ENCODE results near the gene RHEBL1.

Gene RHEBL1, protein sequence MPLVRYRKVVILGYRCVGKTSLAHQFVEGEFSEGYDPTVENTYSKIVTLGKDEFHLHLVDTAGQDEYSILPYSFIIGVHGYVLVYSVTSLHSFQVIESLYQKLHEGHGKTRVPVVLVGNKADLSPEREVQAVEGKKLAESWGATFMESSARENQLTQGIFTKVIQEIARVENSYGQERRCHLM

DNA sequence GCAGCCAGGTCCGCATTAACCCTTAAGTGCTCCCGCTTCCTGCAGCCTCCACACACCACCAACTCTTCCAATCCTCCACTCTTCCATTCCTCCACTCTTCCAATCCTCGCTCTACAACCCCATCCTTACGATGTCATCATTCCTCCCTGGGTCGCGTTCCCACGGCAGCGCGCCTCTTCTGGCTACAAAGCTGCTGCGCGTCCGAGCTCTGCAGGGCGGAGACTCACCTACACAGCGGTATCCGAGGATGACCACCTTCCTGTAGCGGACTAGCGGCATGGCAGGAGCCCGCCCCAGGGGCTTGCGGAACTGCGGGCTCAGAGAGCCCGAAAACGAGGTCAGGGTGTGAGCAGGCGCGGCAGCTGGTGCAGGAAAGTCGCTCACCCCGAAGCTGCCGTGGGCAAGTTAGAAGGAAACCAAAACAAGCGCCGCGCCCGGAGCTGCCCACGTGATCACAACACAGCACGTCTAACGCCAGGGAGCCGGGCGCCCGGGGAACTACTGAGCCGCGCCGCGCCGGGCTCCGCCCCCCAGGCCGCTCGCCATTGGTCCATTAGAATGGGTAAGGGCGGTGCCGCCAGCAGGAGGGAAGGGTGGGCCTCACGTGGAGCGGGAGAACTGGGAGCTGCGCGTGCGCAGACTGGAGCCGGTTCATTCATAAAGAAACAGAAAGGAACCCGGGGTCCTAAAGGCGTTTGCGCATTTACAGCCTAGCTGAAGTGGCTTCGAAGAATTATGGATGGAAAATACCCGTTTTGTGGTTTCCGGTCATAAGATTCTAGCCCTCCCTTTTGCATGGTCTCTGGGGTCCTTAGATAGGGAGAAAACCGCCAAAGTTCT, at the start of gene RHEBL1:
Gene RHEBL1 (minus strand): TSS at position 473 of the 840 bp plus-strand sequence. CDS start 194 bp downstream, at position 279.
- peak; percentile 98 to 99 for DNase-seq

DNA sequence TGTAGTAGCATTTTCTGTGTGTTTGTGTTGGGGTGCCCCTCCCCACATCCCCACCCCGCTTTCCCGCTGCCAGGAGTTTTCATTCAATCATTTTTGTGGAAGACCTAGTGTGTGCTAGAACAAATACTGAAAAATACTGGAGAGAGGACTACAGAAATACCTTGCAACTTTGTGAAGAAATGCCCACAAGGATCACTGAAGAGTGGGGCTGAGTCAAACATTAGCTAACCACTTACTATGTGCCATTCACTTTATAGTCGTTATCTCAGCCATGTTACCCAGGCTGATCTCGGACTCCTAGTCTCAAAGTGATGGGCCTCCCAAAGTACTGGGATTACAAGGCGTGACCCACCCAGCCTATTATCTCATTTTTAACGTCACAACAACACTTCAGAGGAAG, 41.4 kb upstream of the RHEBL1 start:
- no peak for DNase-seq

DNA sequence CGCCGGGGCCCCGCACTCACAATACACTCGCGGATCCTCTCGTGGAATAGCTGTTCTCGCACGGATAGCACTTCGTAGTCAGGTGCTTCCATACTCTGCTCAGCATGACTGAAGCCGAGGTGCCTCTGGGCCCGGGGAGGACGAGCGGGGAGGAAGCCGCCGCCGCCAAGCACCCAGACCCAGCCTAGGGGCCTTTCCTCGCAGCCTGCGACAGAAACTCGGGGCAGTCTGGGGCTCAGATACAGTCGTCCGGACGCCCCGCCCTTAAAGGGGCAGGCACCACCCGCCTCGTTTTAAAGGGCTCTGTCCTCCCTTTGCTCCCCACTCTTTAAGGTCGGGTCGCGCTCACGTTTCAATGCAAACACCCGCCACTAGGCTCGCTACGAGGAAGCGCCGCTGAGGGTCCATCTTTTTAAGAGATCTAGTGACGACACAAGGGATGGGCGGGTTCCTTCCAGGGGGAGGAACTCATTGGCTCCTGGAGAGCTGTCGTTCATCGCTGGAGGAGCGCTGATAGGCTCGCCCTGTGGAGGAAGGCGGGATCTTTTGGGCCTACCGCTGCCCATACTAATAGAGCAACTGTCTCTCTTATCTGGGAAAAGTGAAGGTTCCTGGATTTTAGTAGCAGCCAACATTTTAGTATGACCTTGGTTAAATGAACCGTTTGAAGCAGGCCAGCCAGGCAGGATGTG, 40.8 kb upstream of the RHEBL1 start, which contains the start of gene LMBR1L:
Gene LMBR1L (minus strand): TSS at position 384 of the 692 bp plus-strand sequence. CDS start 292 bp downstream, at position 92.
- peak; percentile 86 to 96 for DNase-seq

DNA sequence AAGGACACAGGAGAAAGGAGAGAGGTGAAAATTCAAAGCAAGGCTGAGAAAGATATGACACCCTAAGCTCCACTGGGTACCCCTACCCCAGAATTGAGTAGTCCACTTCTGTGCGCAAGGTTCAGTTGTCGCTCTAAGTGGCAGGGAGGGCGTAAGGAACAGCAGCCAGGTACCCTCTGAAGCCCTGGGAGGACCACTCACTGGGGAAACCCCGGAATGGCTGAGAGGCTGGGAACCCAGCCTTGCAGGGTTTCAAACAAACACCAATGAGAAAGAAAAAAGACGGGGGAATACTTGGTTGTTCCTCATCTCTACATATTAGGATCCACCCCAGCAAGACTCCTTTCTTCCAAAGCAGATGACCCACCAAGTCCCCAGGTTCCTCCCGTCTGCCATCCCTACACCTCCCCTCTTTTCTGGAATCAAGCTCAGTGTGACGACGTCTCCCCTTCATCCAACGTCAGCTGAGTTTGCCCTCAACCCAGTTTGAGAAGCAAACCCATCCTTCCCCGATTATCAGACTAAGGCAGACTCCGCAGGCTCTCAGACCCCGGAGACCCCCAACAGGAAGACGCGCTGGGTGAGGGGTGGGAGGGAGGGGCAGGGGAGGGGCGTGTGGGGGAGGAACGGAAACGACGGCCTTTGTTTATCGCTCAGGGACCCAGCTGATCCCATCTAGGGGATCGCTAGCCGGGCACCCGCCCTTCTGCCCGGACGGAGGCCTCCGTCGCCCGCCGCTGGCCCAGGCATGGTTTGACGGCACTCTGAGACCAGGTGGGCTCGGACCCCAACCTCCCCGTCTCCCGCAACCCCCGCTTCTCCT, 40.1 kb upstream of the RHEBL1 start:
- no peak for DNase-seq

DNA sequence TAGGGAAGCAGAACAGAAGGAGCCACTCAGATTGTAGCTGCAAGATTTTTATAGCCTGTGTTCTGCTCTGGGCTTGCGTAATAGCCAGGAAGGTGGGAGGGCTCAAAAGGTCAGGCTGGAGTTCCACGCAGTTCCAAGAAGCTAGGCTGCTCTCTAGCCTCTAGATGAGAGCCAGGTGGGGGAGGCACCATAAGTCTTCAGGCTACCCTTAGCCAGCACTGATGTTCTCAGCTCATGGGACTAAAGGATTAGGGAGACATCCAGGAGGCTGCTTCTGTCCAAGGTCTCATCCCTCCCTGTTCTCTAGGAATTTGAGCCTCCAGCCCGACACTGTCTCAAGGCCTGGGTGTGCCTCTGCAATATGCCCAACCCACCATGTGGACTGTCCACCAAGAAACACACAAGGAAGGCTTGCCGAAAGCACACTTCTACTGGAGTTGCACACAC, 39.2 kb upstream of the RHEBL1 start:
- DNase-seq, result no peak

DNA sequence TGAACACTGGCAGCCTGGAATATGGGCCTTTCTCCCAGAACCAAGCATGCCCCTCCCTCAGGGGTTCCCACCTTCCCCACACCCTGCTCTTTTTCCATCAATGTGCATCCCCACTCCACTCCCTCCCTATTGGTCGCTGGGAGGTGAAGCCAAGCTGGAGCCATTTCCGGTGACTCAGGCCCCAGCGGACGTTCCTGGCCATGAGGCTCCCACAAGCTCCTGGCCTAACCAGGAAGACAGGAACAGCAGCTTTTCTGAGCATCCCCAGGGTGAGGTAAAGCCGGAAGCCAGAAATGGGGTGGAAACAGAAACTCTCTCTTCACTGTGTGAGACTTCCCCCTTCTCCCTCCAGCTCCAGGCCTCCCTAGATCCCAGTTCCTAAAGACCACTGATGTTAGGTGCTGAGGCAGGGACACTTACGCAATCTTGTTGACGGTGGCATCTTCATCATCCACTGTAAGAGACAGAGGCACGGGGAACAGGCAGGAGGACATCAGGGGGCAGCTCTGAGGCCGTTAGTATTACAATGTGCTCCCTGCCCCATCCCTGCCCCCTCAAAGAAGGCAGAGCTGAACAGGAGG, 35.8 kb upstream of the RHEBL1 start:
- DNase-seq, result no peak

DNA sequence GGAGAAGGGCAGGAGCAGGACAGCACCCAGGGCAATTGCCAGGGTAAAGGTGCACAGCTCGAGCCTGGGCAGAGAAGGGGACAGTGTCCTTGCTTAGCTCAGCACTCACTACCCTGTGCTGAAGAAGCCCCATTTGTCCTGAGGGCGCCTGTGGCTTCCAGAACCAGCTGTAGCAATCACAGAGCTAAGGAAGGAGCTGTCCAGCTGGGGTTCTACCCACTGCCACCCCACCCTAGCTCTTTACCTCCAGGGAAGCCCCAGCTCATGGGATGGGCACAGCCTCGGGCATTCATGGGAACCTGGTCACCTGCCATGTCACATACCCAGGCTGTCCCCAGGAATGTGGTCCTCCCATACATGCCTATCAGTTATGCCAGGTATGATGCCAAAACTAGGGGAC, 35.0 kb upstream of the RHEBL1 start:
- no peak for DNase-seq

DNA sequence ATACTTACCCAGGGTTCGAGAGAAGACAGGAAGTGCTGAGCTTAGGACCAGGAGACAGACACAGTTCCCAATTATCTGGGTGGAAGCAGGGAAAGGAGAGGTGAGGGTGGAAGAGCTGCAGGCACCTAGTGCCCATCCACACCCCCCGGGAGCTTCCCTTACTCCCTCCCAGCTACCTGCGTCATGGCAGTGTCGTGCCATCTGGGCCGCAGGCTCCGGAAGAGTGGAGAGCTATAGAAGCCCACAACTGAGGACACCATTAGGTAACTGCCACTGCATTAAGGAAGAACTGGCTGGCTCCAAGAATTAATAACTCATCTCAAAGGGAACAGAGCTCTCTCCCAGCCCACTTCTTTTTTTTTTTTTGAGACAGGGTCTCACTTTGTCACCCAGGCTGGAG, 30.6 kb upstream of the RHEBL1 start:
- DNase-seq, result no peak

DNA sequence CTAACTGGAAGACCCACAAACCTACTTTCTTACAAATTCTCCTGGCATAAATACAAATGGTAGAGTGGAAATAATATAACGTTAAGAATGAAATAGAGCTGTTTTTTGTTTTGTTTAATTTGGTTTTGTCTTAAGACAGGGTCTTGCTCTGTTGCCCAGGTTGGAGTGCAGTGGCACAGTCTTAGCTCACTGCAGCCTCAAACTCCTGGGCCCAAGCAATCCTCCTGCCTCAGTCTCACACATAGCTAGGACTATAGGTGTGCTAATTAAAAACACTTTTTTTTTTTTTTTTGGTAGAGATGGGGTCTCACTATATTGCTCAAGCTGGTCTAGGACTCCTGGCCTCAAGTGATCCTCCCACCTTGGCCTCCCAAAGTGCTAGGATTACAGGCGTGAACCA, 28.9 kb upstream of the RHEBL1 start:
- no peak for DNase-seq

DNA sequence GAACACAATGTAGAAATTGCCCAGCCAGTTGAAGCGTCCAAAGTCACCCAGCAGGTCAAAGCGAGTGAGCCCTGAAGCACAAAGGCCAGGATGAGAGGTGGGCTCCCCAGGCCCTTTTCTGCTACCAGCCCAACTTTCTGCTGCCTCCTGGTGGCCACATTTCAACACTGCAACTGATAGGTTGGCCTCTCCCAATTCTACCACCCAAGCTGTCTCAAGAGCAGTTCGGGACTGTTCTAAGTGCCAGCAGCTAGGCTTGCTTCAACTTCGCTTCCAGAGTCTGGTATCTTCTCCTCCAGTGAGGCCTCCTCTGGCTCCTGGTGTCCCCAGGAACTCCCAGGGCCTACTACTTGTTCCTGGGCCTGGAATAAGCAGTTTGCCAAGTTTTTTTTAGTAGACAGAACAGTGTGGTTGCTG, 28.3 kb upstream of the RHEBL1 start:
- peak; percentile 49 to 60 for DNase-seq

DNA sequence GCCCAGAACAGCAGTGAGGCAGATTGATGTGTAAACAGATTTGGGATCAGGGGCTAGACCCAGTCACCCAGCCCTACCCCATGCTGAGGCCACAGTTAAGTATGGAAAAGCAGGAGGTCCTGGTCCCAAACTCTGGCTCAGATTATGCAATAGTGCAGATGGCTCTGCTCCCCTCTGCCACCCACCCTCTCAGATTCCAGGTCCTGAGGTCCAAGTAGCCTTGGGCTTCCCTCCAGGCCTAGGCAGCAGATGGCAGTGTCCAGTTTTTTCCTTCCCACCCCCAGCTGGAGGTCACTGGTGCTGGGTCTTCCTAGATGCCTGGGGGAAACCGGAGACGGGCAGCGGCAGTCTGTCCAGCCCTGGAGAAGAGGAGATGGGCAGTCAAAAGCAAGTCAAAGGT, 27.6 kb upstream of the RHEBL1 start:
- DNase-seq, result no peak

DNA sequence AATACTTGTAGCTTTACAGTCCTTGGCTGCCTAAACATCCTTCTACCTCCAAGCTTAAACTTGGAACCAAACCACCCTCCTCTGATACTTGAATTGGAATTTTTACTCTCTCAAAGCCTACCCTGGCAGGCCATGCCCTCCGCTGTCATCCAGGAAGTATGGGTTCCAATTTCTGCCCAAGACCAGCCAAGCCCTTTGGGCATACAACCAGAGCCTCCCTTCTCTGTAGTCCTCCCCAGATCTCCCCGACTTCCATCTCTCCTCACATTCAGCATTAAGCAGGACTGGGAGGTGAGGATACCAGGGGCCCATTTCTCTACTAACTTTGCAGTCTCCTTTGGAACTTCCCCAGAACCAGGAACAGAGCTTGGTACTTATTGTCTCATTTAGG, 25.2 kb upstream of the RHEBL1 start:
- DNase-seq, result no peak

DNA sequence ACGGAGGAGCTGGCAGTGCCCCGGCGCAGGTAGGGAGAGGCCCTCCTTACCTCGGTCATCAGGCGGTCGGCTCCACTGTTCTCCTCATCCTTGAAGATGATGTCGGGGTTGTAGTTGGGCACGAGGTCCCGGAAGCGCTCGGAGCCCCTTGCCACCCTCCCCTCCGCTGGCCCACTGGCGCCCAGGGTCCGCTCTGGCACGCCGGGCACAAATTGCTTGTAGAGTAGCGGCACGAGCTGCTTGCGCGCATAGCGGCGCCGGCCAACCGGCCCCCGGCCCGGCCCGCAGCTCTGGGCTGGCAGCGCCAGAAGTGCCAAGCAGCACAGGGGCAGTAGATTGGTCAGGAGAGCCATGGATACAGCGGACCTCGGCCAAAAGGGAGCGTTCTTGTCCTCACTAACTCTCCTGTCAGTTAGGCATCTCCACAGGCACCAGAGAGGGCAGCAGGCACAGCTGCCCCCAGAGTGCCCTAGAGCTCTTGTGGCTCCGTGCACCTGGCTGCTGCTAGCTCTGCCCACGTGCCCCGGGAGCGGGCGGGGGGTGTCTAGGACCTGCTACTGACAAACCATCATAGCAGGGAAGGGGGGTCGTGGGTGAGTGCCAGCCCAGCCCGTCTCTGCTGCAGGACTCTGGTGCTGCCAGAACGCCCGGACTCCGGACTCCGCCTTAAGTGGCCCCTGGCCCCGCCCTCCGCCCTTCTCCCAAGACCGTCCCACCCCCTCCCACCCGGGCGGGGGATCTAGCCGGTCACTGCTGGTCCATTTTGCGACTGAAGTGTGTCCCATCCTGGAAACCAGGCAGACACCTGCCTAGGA, 24.6 kb upstream of the RHEBL1 start, which contains the start of gene DHH:
Gene DHH (minus strand): TSS at position 642 of the 815 bp plus-strand sequence. CDS start 289 bp downstream, at position 353.
- peak in 1 of 2 experiments; percentile 12 for DNase-seq

DNA sequence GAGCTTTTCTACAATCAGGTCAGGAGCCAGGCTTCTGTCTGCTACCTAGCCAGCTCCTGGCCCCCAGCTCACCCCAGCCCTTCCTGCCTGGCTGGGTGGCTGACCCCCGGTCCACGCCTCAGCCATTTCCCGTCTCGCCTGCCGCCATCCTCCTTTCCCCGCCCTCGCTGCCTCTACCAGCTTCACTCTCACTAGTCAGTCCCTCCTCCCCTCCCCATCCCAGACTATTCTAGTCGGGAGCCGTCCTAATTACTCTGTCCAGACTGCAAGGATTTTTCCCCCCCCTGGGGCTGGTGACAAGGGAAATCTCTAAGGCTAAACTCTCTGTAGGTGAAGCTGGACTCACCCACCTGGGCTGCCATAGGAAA, 24.0 kb upstream of the RHEBL1 start:
- DNase-seq, result no peak

DNA sequence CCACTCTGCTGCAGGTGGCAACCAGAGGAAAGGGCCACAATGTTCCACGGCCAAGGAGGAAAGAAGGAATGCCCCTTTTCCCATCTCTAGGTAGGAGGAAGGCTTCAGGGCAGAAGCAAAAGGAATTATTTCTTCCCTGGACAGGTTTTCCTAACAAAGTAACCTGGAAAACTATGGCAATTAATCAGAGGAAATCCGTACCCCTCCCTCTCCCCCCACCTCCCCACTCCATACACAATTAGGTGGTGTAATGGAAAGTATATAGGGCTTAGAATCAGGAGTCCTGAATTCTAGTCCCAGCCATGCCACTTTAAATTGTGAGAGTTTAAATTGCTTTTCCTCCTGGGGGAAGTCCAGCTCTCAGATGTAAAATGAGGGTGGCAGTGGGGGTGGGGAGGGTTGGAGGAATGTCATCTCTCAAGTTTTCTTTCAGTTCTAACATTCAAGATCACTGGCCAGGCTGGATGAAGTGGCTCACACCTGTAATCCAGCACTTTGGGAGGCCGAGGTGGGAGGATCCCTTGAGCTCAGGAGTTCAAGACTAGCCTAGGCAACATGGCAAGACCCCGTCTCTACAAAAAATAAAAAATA, 23.1 kb upstream of the RHEBL1 start:
- no peak for DNase-seq

DNA sequence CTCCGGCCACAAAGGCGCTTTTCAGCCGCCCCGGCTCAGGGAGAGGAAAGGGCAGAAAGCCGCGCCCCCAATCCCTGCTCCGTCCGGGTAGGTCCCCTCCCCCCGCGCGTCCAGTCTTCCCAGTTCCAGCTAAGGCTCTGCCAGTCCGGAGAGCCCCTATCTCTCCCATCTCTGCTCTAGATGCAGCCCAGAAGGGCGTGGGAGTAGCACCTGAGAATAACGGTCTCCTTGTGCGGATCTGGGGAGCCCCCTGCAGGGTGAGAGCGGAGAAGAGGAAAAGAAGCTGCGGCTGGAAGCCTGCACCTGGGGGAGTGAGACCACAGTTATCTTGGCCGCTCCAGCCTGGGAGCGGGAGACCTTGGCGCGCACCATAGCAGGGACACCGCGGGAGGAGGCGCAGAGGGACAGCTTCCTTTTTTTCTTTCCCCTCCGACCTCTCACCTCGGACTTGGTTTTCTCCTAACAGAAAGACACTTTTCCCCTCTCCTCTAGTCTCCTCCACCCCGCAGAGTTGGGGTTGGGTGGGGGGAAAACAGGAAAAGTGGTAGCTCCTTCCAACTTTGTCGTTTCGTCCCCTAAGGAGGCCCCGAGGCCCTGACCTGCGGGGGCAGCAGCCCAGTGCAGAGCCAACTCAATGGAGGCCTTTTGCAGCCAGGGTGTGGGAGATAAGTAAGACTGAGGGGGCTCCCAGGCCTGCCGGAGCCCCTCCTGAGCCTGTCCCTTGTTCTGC, 22.5 kb upstream of the RHEBL1 start:
- peak; percentile 57 to 67 for DNase-seq

DNA sequence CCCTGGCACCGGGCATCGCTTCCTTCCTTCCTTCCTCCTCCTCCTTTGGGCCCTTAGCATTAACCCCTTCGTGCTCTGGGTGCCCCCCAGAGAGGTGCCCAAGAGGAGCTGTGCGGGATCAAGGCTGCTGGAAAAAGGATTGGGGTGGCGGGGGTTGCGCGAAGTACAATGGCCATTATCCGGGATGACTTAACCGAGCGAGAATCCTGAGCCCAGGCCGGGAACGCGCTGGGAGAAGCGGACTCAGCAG, 22.0 kb upstream of the RHEBL1 start:
- no peak for DNase-seq

DNA sequence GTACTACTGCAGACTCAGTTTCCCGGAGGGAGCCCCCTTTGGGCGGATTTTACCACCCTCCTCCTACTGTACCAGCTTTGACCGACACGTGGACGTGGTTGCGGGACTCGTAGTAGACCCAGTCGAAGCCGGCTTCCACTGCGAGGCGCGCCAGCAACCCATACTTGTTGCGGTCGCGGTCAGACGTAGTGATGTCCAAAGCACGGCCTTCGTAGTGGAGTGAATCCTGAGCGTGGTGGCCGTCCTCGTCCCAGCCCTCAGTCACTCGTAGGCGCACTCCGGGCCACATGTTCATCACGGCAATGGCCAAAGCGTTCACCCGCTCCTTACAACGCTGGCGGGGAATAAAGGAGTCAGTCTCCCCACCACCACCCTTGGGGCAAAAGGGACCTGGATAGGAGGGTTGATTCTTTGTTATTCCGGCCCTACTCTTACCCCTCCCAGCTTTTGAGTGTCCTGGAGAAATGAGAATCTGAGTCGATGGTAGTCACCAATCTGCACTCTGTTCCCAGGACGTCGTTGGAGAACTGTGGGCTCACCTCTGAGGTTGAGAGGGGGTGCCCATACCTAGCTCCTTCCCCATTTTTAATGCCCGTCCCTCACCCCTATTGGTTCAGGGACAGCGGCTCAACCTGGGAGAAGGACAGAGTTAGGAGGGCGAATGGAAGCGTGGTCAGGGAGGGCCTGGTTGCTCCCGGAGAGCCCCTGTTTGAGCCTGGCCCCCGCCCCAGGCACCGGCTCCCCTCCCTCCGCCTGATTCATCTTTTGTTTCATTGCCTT, 21.5 kb upstream of the RHEBL1 start:
- no peak for DNase-seq
